Smooth muscle cell of the coronary artery (primary cell): ENCODE data around the gene RTP1. TPM values are rescaled to one million over a fixed set of nuclear protein-coding genes. Genes with fewer than 3 reads are reported as not detected.

ENCODE experiments used
- total RNA-seq: library from RNA; depleted of rRNA; stranded (reverse); fragments of >200 nt; gene quantifications from 2 replicates; pipeline ENCODE4 v1.2.3, GENCODE V29; 2014; ENCODE audit warnings: low replicate concordance

The RTP1 gene
- under 0.01 TPM in 1 of 2 replicates, not detected in the other for total RNA-seq

GRCh38 chr3:187197335-187197649 is at the start of gene RTP1:
Gene RTP1 (plus strand): TSS chr3:187197486. CDS start chr3:187197516, 30 bp downstream.

Other genes starting within 250 kb of the RTP1 start
- gene RPL39L, start 58.0 kb upstream of the RTP1 start, total RNA-seq = 11.3 and 49.4 TPM in 2 replicates
- gene MASP1, start 94.3 kb downstream of the RTP1 start, total RNA-seq = 5.7 and 20.2 TPM in 2 replicates
- gene RTP4, start 170.9 kb downstream of the RTP1 start, total RNA-seq = 0.60 and 1.6 TPM in 2 replicates